OCI-LY1 (cell line): ENCODE data around the gene ITGB8.

ENCODE experiments used
- H2AFZ ChIP-seq: fragments of 200-600 bp; sonication (generic), shearing (Covaris generic); 2 replicates; pipeline ENCODE4 v1.6.0; 2014; ENCODE audit warnings: antibody characterized with exemption, mild to moderate bottlenecking, low read length
- H3F3A ChIP-seq: fragments of 200-600 bp; sonication (generic), shearing (Covaris generic); 2 replicates; pipeline ENCODE4 v1.6.0; 2014; ENCODE audit warnings: mild to moderate bottlenecking, antibody characterized with exemption, low read length, moderate library complexity; ENCODE audit not compliant: insufficient read depth
- H3K27ac ChIP-seq: fragments of 200-600 bp; sonication (generic); 2 replicates; pipeline ENCODE4 v1.5.1; 2014; ENCODE audit warnings: low read length, mixed run types, mild to moderate bottlenecking, low read depth; ENCODE audit not compliant: poor library complexity, severe bottlenecking
- H3K27me3 ChIP-seq: fragments of 200-600 bp; sonication (generic); 2 replicates; pipeline ENCODE4 v1.6.0; 2014; ENCODE audit warnings: antibody characterized with exemption, mild to moderate bottlenecking, low read length, moderate library complexity; ENCODE audit not compliant: insufficient read depth
- H3K36me3 ChIP-seq: fragments of 200-600 bp; sonication (generic); 2 replicates; pipeline ENCODE4 v1.6.1; 2014; ENCODE audit warnings: mild to moderate bottlenecking, antibody characterized with exemption, low read length, moderate library complexity, mixed read lengths; ENCODE audit not compliant: insufficient read depth
- H3K4me1 ChIP-seq: fragments of 200-600 bp; sonication (generic); 2 replicates; pipeline ENCODE4 v1.5.1; 2014; ENCODE audit warnings: mild to moderate bottlenecking, low read length, moderate library complexity; ENCODE audit not compliant: insufficient read depth, severe bottlenecking
- H3K4me2 ChIP-seq: fragments of 200-600 bp; sonication (generic), shearing (Covaris generic); 2 replicates; pipeline ENCODE4 v1.6.1; 2014; ENCODE audit warnings: low read length
- H3K4me3 ChIP-seq: fragments of 200-600 bp; sonication (generic); 2 replicates; pipeline ENCODE4 v1.5.1; 2014; ENCODE audit warnings: low read length, low read depth, mild to moderate bottlenecking, mixed read lengths; ENCODE audit not compliant: poor library complexity, severe bottlenecking
- H3K79me2 ChIP-seq: fragments of 200-600 bp; shearing (Covaris generic); 2 replicates; pipeline ENCODE4 v1.6.1; 2016; ENCODE audit warnings: mixed run types, low read length, mixed read lengths; ENCODE audit not compliant: insufficient read depth
- H3K9ac ChIP-seq: fragments of 200-600 bp; sonication (generic), shearing (Covaris generic); 2 replicates; pipeline ENCODE4 v1.6.1; 2014; ENCODE audit warnings: mild to moderate bottlenecking, low read length, mixed read lengths
- H3K9me2 ChIP-seq: fragments of 200-600 bp; sonication (generic), shearing (Covaris generic); 2 replicates; pipeline ENCODE4 v1.6.1; 2014; ENCODE audit warnings: low read depth, mild to moderate bottlenecking, low read length, mixed read lengths
- H3K9me3 ChIP-seq: fragments of 200-600 bp; shearing (Covaris generic); 2 replicates; pipeline ENCODE4 v1.6.1; 2014; ENCODE audit warnings: low read length, mixed read lengths
- H4K20me1 ChIP-seq: fragments of 200-600 bp; sonication (generic), shearing (Covaris generic); 2 replicates; pipeline ENCODE4 v1.6.0; 2016; ENCODE audit warnings: mild to moderate bottlenecking, low read length; ENCODE audit not compliant: insufficient read depth
- EZH2 ChIP-seq: fragments of 200-600 bp; sonication (generic), shearing (Covaris generic); IDR thresholded peaks from 2 replicates; pipeline ENCODE4 v1.8.0; 2017; ENCODE audit warnings: borderline replicate concordance, mixed run types, mild to moderate bottlenecking, antibody characterized with exemption, low read length, moderate library complexity, mixed read lengths
- TF ChIP-seq, protein P1 (sequence below): fragments of 200-600 bp; sonication (generic), shearing (Covaris generic); IDR thresholded peaks from 2 replicates; pipeline ENCODE4 v1.5.1; 2017; ENCODE audit warnings: mild to moderate bottlenecking, antibody characterized with exemption, low read length, moderate library complexity, mixed read lengths

Gene ITGB8

DNA sequence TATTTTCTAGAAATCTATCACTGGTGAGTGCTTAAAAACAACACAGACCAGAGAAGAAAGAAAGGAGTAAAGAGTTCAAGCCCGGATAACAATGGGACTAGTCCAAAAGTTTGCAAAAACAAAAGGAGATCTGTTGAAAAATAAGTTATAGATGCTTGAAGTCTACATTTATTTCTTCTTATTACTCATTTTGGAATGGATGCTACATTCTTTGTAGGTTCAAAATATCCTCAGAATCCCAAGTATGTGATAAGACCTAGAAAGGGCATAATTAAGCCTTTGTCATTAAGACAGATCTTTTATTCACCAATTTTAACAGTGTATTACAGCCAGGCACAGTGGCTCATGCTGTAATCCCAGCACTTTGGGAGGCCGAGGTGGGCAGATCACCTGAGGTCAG, 42.7 kb upstream of the ITGB8 start:
- H3K9me2 ChIP-seq, result no peaks in the 10 kb centered on the region
- H3K36me3 ChIP-seq, result no peaks in the 10 kb centered on the region
- no peak overlapping the region for H3K4me2 ChIP-seq
- H3K4me3 ChIP-seq, result no peak overlapping the region
- no peak overlapping the region for H3K27ac ChIP-seq
- no peak overlapping the region for H2AFZ ChIP-seq
- H4K20me1 ChIP-seq, result no peaks in the 10 kb centered on the region
- TF ChIP-seq, protein P1, sequence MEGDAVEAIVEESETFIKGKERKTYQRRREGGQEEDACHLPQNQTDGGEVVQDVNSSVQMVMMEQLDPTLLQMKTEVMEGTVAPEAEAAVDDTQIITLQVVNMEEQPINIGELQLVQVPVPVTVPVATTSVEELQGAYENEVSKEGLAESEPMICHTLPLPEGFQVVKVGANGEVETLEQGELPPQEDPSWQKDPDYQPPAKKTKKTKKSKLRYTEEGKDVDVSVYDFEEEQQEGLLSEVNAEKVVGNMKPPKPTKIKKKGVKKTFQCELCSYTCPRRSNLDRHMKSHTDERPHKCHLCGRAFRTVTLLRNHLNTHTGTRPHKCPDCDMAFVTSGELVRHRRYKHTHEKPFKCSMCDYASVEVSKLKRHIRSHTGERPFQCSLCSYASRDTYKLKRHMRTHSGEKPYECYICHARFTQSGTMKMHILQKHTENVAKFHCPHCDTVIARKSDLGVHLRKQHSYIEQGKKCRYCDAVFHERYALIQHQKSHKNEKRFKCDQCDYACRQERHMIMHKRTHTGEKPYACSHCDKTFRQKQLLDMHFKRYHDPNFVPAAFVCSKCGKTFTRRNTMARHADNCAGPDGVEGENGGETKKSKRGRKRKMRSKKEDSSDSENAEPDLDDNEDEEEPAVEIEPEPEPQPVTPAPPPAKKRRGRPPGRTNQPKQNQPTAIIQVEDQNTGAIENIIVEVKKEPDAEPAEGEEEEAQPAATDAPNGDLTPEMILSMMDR, result no peak
- TF ChIP-seq EZH2, result no peak
- H3K27me3 ChIP-seq, result no peaks in the 10 kb centered on the region
- no peaks in the 10 kb centered on the region for H3F3A ChIP-seq
- H3K9me3 ChIP-seq, result no peaks in the 10 kb centered on the region
- no peak overlapping the region for H3K9ac ChIP-seq
- H3K79me2 ChIP-seq, result no peaks in the 10 kb centered on the region
- peaks cover 21% of the 10 kb centered on the region for H3K4me1 ChIP-seq

DNA sequence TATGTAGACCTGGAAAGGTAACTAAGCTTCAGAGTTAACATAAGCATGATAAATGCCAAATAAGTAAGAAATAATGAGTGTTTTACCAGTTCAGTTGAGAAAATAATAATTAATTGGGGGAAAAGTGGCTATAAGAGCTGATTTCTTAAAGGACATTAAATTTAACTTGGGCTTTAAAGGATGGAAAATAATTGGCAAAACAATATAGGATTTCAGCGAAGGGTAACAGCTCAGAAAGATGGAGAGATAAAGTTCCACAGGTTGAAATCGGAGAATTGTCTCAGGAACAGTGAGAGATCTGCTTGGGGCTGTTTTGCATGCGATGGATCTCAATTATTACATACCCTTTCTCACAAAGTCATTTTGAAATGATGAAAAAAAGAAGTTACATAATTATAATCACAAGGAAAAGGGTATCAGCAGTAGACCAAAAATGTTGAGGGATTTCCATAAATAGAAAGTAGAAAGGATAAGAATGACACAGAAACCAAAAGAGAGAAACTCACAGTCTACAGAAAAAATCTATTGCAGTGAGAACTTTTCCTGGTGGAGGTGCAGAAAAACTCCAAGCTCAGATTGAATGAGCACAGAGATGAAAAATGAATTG, 40.1 kb upstream of the ITGB8 start:
- H3K79me2 ChIP-seq, result no peaks in the 10 kb centered on the region
- H3K27ac ChIP-seq, result no peak overlapping the region
- no peak overlapping the region for H3K9ac ChIP-seq
- TF ChIP-seq EZH2, result no peak
- TF ChIP-seq, protein P1, result no peak
- H3K36me3 ChIP-seq, result no peaks in the 10 kb centered on the region
- H3K9me2 ChIP-seq, result no peaks in the 10 kb centered on the region
- H3K9me3 ChIP-seq, result no peaks in the 10 kb centered on the region
- no peaks in the 10 kb centered on the region for H4K20me1 ChIP-seq
- H3K4me2 ChIP-seq, result no peak overlapping the region
- H3K4me1 ChIP-seq, result peaks cover 11% of the 10 kb centered on the region
- 0 out of 2 replicates have a peak overlapping the region, but pooled peaks have one; percentile 53 for H2AFZ ChIP-seq
- H3F3A ChIP-seq, result no peaks in the 10 kb centered on the region
- H3K4me3 ChIP-seq, result no peak overlapping the region
- H3K27me3 ChIP-seq, result no peaks in the 10 kb centered on the region

GRCh38 chr7:20293336-20293735, 37.4 kb upstream of the ITGB8 start:
- H3K4me2 ChIP-seq, result no peak overlapping the region
- H3K4me1 ChIP-seq, result peaks cover 24% of the 10 kb centered on the region
- TF ChIP-seq, protein P1, result no peak
- TF ChIP-seq EZH2, result no peak
- H3K27me3 ChIP-seq, result no peaks in the 10 kb centered on the region
- no peaks in the 10 kb centered on the region for H4K20me1 ChIP-seq
- no peaks in the 10 kb centered on the region for H3F3A ChIP-seq
- H3K36me3 ChIP-seq, result no peaks in the 10 kb centered on the region
- H3K9me3 ChIP-seq, result no peaks in the 10 kb centered on the region
- H3K4me3 ChIP-seq, result no peak overlapping the region
- no peak overlapping the region for H3K9ac ChIP-seq
- H3K79me2 ChIP-seq, result no peaks in the 10 kb centered on the region
- H3K27ac ChIP-seq, result no peak overlapping the region
- H2AFZ ChIP-seq, result no peak overlapping the region
- H3K9me2 ChIP-seq, result no peaks in the 10 kb centered on the region
